Activated CD4-positive, alpha-beta T cell treated with anti-CD3 and anti-CD28 coated beads for 48 hours (primary cell): ENCODE data around the gene HTR7.
"Not testable (repeated sequence)": the region's sequence is repeated elsewhere in the genome, so short reads cannot be mapped to it uniquely, and the experiment has no call there.

Experiments used
- DNase-seq: peaks from one replicate; pipeline ENCODE4 v3.0.0-alpha.2; 2020

Gene HTR7

GRCh38 chr10:90856964-90857634, 740 bp downstream of the HTR7 start:
- DNase-seq: peak; percentile 13

GRCh38 chr10:90856261-90856660, 1.6 kb downstream of the HTR7 start:
- no peak for DNase-seq

DNA sequence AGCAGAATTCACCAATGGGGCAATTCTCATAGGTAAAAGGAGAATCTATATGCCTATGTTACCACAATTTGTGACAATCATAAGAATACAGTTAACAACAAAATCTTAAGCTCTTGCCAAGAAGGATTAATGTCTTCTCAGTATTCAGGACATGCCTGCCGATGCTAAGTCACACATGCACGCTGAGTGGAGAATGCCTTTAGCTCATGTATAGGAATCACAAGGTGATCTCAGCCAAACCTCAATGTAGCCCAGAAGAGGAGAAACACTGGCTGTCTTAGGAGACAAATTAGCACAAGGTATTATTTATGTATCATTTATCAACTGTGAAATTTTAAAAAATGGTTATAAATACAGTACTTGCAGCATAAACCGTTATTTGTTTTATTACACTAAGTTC, 2.7 kb downstream of the HTR7 start:
- no peak for DNase-seq

DNA sequence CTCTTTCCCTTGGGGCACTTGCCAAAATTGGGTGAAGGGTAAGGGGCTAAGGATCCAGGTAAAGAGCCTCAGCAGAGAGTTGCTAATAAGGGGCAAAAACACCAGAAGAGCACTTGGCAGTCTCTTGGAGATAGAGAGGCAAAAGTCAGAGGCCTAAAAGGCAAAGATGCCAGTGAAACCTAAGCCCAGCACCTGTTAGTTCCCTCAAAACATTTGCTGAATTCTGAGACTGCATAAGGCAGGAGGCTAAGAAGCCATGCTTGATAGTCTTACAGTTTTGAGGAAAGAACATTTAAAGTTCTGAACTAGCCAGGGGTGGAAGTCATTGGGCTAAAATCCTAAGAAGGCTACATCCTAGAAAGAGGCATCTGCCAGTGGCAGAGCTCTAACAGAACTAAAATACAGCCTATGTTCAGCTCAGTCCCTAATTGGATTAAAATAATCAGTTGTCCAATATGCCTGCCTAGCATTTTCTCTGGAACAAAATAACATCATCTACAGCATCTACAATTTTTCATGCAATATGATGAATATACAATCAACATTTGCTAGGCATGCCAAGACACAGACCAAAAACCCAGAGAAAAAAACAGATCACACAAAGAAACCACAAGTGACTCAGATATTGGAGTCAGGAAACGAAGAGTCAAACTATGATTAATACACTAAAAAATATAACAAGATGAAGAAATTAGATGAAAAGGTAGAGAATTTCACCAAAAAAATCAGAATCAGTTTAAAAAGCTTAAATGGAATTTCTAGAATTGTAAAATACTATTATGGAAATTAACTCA, 7.7 kb downstream of the HTR7 start:
- DNase-seq: no peak

DNA sequence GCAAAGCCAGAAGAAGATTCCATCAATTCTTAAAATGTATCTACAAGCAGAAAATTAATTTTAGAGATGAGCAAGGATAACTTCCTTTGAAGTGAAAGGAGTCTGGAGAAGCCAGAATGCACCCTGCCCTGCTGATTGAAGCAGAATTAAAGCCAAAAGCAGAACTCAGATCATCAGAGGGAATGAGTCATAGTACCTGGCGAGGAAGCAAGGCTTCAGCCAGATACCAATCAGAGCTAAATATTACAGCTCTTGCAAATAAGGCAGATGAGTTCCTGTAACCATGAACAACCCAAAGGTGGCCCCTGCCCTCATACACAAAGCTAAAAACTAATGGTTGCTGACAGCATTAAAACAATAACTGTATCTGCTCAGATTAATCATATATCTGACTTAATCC, 10.4 kb downstream of the HTR7 start:
- DNase-seq: no peak

- no peak for DNase-seq
These were observed 11.1 kb downstream of the HTR7 start for GRCh38 chr10:90846746-90847145.

DNA sequence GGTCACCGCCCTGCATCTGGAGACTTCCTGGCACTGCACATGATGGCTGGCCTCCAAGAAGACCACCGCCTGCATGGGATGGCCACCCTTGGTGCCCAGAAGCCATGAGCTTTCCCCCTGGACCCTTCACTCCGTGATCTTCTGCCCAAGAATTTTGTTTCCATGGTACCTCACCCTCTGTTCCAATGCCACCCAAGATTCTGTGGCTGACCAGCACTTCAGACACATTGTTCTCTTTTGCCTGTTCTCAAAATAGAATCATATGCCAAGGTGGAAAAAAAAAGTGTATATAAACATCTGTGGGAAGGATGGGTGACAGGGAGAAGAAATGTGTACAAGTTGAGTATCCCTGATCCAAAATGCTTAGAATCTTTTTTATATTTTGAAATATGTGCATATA, 12.1 kb downstream of the HTR7 start:
- DNase-seq: no peak

- no peak for DNase-seq
These were observed 15.1 kb downstream of the HTR7 start for GRCh38 chr10:90842725-90843124.

- no peak for DNase-seq
These were observed 20.4 kb downstream of the HTR7 start for GRCh38 chr10:90837486-90837885.

- DNase-seq: no peak
These were observed 23.5 kb downstream of the HTR7 start for GRCh38 chr10:90834326-90834725.

DNA sequence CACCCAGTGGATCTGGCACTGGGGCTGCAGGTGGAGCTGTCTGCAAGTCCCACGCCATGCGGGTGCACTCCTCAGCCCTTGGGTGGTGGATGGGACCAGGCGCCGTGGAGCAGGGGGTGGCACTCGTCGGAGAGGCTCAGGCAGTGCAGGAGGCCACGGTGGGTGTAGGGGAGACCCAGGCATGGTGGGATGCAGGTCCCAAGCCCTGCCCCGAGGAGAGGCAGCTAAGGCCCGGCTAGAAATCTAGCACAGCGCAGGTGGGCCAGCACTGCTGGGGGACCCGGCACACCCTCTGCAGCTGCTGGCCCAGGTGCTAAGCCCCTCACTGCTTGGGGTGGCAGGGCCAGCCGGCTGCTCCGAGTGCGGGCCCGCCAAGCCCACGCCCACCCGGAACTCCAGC, 25.7 kb downstream of the HTR7 start:
- no peak for DNase-seq

DNA sequence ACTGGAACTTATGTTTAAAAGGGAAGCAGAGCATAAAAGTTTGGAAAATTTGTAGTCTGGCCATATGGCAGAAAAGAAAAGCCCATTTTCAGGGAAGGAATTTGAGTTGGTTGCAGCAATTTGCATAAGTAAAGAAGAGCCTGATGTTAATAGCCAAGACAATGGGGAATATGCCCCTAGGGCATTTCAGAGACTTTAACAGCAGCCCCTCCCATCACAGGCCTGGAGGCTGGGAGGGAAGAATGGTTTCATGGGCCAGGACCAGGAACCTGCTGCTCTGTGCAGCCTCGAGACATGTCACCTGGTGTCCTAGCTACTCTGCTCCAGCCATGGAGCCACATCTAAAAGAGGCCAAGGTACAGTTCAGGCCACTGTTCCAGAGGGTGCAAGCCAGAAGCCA, 35.3 kb downstream of the HTR7 start:
- no peak for DNase-seq

- DNase-seq: not testable (repeated sequence)
These were observed 36.0 kb downstream of the HTR7 start for GRCh38 chr10:90821864-90822263.

GRCh38 chr10:90819911-90820310, 37.9 kb downstream of the HTR7 start:
- DNase-seq: no peak

GRCh38 chr10:90818736-90819135, 39.1 kb downstream of the HTR7 start:
- no peak for DNase-seq

GRCh38 chr10:90817128-90817889, 40.5 kb downstream of the HTR7 start:
- no peak for DNase-seq

GRCh38 chr10:90816466-90816865, 41.4 kb downstream of the HTR7 start:
- DNase-seq: no peak

- DNase-seq: no peak
These were observed 44.1 kb downstream of the HTR7 start for GRCh38 chr10:90813594-90814365.

- not testable (repeated sequence) for DNase-seq
These were observed 50.7 kb downstream of the HTR7 start for GRCh38 chr10:90807106-90807505.

- no peak for DNase-seq
These were observed 51.2 kb downstream of the HTR7 start for GRCh38 chr10:90806677-90807076.

DNA sequence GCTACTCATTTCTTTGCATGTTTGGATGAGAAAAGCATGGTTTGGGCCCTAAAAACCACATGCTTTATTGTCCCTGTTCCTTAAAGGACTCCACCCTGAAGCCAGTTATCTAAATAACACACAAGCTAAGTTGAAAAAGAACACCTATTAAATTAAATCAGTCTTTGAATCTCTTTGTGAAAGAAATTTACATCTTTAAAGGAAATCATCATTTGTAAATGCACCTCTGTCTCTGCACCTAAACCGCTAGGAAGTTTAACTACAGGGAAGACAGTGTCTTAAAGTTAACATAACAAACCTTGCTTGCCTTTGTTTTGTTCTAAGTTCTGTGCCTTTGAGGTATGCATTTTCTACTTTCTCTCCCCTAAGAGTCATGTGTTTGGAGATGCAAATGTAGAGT, 52.6 kb downstream of the HTR7 start:
- DNase-seq: no peak

- DNase-seq: no peak
These were observed 53.5 kb downstream of the HTR7 start for GRCh38 chr10:90804354-90804753.

DNA sequence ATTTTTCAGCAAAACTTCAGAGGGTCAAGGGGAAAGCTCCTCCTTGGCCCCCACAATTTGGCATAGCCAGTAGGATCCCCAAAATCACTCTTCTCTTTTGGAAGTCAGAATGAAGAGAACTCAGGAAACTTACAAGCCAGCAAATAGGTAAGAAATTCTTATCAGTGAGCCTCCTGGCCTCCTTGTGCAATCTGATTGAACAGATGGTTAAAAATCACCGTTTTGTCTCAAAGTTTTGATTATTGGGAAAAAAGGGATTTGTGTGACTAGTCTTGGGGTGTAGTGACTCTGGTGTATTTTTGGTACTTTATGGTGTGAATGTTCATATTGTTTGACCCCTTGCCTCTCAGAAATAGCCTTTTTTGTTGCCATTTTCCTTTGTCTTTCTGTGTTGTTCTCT, 56.2 kb downstream of the HTR7 start:
- no peak for DNase-seq
